AG20443 (cell line): ENCODE data around the gene NOM1.
"Not testable (repeated sequence)": the region's sequence is repeated elsewhere in the genome, so short reads cannot be mapped to it uniquely, and the experiment has no call there.

Source experiments
- DNase-seq: peaks from one replicate; pipeline ENCODE4 v3.0.0; 2012; ENCODE audit warnings: low spot score, mixed read lengths

NOM1 gene

GRCh38 chr7:156941393-156942182 is 7.9 kb upstream of the NOM1 start:
- DNase-seq: no peak

GRCh38 chr7:156942708-156943090 is 6.8 kb upstream of the NOM1 start:
- no peak for DNase-seq

GRCh38 chr7:156943091-156944041 is 6.1 kb upstream of the NOM1 start:
- DNase-seq: no peak

GRCh38 chr7:156944876-156945275 is 4.6 kb upstream of the NOM1 start:
- DNase-seq: no peak

- no peak for DNase-seq
Measured at GRCh38 chr7:156947120-156947843, 2.2 kb upstream of the NOM1 start.

- no peak for DNase-seq
Measured at GRCh38 chr7:156948361-156948760, 1.2 kb upstream of the NOM1 start.

- DNase-seq: no peak
Measured at GRCh38 chr7:156950381-156950858, 908 bp downstream of the NOM1 start.

- DNase-seq: not testable (repeated sequence)
Measured at GRCh38 chr7:156953215-156953614, 3.7 kb downstream of the NOM1 start.

GRCh38 chr7:156954941-156955340 is 5.4 kb downstream of the NOM1 start:
- DNase-seq: no peak

GRCh38 chr7:156956727-156957126 is 7.2 kb downstream of the NOM1 start:
- DNase-seq: no peak

- DNase-seq: no peak
Measured at GRCh38 chr7:156962145-156962544, 12.6 kb downstream of the NOM1 start.

- DNase-seq: no peak
Measured at GRCh38 chr7:156962897-156963296, 13.4 kb downstream of the NOM1 start.

GRCh38 chr7:156963472-156963871 is 14.0 kb downstream of the NOM1 start:
- DNase-seq: no peak

- no peak for DNase-seq
Measured at GRCh38 chr7:156964971-156965370, 15.5 kb downstream of the NOM1 start.

GRCh38 chr7:156966387-156966786 is 16.9 kb downstream of the NOM1 start:
- peak; percentile 4 for DNase-seq

- DNase-seq: no peak
Measured at GRCh38 chr7:156968183-156968582, 18.7 kb downstream of the NOM1 start.

- peak; percentile 17 for DNase-seq
Measured at GRCh38 chr7:156969972-156970420, 20.5 kb downstream of the NOM1 start.

- DNase-seq: no peak
Measured at GRCh38 chr7:156975620-156976019, 26.1 kb downstream of the NOM1 start.

GRCh38 chr7:156979007-156979606 is 29.6 kb downstream of the NOM1 start:
- no peak for DNase-seq

- DNase-seq: no peak
Measured at GRCh38 chr7:156979711-156980110, 30.2 kb downstream of the NOM1 start.

GRCh38 chr7:156984174-156984891 is 34.8 kb downstream of the NOM1 start:
- DNase-seq: peak; percentile 82
